ENCODE results near the gene ETNK2. TPM values are rescaled to one million over a fixed set of nuclear protein-coding genes. Genes with fewer than 3 reads are reported as not detected.

The ETNK2 gene
- total RNA-seq, 3 donors from 2014 or later: 13.8 to 66.1 (median 16.8) TPM

DNA sequence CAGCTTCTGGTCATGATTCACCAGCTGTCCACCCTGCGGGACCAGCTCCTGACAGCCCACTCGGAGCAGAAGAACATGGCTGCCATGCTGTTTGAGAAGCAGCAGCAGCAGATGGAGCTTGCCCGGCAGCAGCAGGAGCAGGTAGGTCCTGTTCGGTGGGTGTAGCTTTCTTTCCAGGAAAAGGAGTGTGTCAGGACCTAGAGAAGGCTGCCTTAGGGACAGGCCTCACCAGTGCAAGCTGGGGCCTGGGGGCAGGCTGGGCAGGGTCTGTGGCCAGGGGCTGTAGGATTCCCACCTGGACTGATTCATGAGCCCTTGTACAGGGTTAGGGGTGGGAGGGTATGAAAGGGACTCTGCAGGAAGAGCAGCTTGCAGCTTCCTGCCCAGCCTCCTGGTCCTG lies 35.3 kb downstream of the ETNK2 start:
- TF ChIP-seq POLR2A (IDR thresholded peaks at IDR 0.05) (no peak), POLR2AphosphoS5 (IDR thresholded peaks at IDR 0.05) (no peak)
- TF ChIP-seq, protein P1, sequence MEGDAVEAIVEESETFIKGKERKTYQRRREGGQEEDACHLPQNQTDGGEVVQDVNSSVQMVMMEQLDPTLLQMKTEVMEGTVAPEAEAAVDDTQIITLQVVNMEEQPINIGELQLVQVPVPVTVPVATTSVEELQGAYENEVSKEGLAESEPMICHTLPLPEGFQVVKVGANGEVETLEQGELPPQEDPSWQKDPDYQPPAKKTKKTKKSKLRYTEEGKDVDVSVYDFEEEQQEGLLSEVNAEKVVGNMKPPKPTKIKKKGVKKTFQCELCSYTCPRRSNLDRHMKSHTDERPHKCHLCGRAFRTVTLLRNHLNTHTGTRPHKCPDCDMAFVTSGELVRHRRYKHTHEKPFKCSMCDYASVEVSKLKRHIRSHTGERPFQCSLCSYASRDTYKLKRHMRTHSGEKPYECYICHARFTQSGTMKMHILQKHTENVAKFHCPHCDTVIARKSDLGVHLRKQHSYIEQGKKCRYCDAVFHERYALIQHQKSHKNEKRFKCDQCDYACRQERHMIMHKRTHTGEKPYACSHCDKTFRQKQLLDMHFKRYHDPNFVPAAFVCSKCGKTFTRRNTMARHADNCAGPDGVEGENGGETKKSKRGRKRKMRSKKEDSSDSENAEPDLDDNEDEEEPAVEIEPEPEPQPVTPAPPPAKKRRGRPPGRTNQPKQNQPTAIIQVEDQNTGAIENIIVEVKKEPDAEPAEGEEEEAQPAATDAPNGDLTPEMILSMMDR (IDR thresholded peaks at IDR 0.05): no peak
- no peak for DNase-seq (ENCODE audit: low spot score in 2 of 2)
- intact Hi-C loops (cut with DNase I; ENCODE audit: low total_unique reads): no loop called here
- H3K27ac ChIP-seq: no peak overlapping the region
- H3K4me1 ChIP-seq: no peaks in the 10 kb centered on the region
- H3K36me3 ChIP-seq: no peaks in the 10 kb centered on the region
- H3K27me3 ChIP-seq: no peaks in the 10 kb centered on the region
- H3K9me3 ChIP-seq: no peaks in the 10 kb centered on the region
- H3K4me3 ChIP-seq: no peak overlapping the region

GRCh38 chr1:204115116-204115515 lies 36.7 kb downstream of the ETNK2 start:
- no peak for DNase-seq (ENCODE audit: low spot score in 2 of 2)
- TF ChIP-seq POLR2A (IDR thresholded peaks at IDR 0.05) (no peak), POLR2AphosphoS5 (IDR thresholded peaks at IDR 0.05) (no peak)
- TF ChIP-seq, protein P1 (IDR thresholded peaks at IDR 0.05): no peak
- H3K9me3 ChIP-seq: no peaks in the 10 kb centered on the region
- no peaks in the 10 kb centered on the region for H3K27me3 ChIP-seq
- H3K36me3 ChIP-seq: no peaks in the 10 kb centered on the region
- H3K4me3 ChIP-seq: no peak overlapping the region
- no peaks in the 10 kb centered on the region for H3K4me1 ChIP-seq
- intact Hi-C loops (cut with DNase I; ENCODE audit: low total_unique reads): no loop called here
- no peak overlapping the region for H3K27ac ChIP-seq

- no peak overlapping the region for H3K4me3 ChIP-seq
- no peaks in the 10 kb centered on the region for H3K9me3 ChIP-seq
- intact Hi-C loops (cut with DNase I; ENCODE audit: low total_unique reads): no loop called here
- H3K27ac ChIP-seq: peak overlapping the region in 1 of 2 donors; percentile 15
- H3K27me3 ChIP-seq: no peaks in the 10 kb centered on the region
- H3K36me3 ChIP-seq: no peaks in the 10 kb centered on the region
- no peak for DNase-seq (ENCODE audit: low spot score in 2 of 2)
- TF ChIP-seq, protein P1 (IDR thresholded peaks at IDR 0.05): no peak
- TF ChIP-seq POLR2A (IDR thresholded peaks at IDR 0.05) (no peak), POLR2AphosphoS5 (IDR thresholded peaks at IDR 0.05) (no peak)
- H3K4me1 ChIP-seq: no peaks in the 10 kb centered on the region
These were observed 37.2 kb downstream of the ETNK2 start for GRCh38 chr1:204114606-204115005.

DNA sequence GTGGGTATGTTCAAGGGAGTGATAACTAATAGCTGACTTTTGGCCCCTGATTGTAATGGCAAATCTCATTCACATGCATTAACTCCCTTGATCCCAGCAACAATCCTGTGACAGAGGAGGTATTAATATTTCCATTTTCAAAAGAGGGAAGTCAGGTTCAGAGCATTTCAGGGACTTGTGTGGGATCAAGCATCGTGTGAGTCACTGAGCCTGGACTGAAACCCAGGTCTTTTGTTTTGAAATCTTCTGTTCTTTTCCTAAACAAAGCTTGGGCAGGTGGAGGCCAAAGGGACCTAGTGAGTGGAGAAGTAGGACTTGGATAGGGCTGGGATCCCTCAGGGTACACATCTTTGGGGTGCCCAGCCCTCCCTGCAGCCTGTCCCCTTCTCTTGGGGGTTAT lies 37.9 kb downstream of the ETNK2 start:
- no peak overlapping the region for H3K4me3 ChIP-seq
- intact Hi-C loops (cut with DNase I; ENCODE audit: low total_unique reads): no loop called here
- TF ChIP-seq POLR2A (IDR thresholded peaks at IDR 0.05) (no peak), POLR2AphosphoS5 (IDR thresholded peaks at IDR 0.05) (no peak)
- TF ChIP-seq, protein P1 (IDR thresholded peaks at IDR 0.05): no peak
- no peak for DNase-seq (ENCODE audit: low spot score in 2 of 2)
- H3K27me3 ChIP-seq: no peaks in the 10 kb centered on the region
- no peaks in the 10 kb centered on the region for H3K36me3 ChIP-seq
- peaks cover 0 to 3% of the 10 kb centered on the region in 2 donors for H3K4me1 ChIP-seq
- peak overlapping the region in 1 of 2 donors; percentile 15 for H3K27ac ChIP-seq
- H3K9me3 ChIP-seq: no peaks in the 10 kb centered on the region

- intact Hi-C loops (cut with DNase I; ENCODE audit: low total_unique reads): no loop called here
- Histone ChIP-seq H3K4me3 (no peak overlapping the region), H3K27ac (peak overlapping the region in 1 of 2 donors; percentile 44), H3K36me3 (no peaks in the 10 kb centered on the region), H3K4me1 (peaks cover 0 to 4% of the 10 kb centered on the region in 2 donors), H3K27me3 (no peaks in the 10 kb centered on the region), H3K9me3 (no peaks in the 10 kb centered on the region)
- no peak for DNase-seq (ENCODE audit: low spot score in 2 of 2)
- TF ChIP-seq, protein P1 (IDR thresholded peaks at IDR 0.05): no peak
- TF ChIP-seq POLR2AphosphoS5 (IDR thresholded peaks at IDR 0.05) (no peak), POLR2A (IDR thresholded peaks at IDR 0.05) (no peak)
These were observed 38.7 kb downstream of the ETNK2 start for GRCh38 chr1:204112876-204113730.
